Prostate gland (tissue), 2 donors: ENCODE data around the gene CFAP47.

Experiments used
- CTCF ChIP-seq, 4 experiments: fragments of 200-600 bp in 2 of 4; fragments of 450-650 bp in 2 of 4; sonication (generic) in 2 of 4; IDR thresholded peaks; 1 replicate in 3 of 4; 2 replicates in 1 of 4; pipeline ENCODE4 v1.5.1; 2016 to 2019; ENCODE audit warnings: antibody characterized with exemption in 4 of 4, mild to moderate bottlenecking in 2 of 4, moderate library complexity in 2 of 4
- POLR2A ChIP-seq: fragments of 450-650 bp; IDR thresholded peaks from one replicate; pipeline ENCODE4 v1.6.1; 2016; ENCODE audit warnings: antibody characterized with exemption, mild to moderate bottlenecking

GRCh38 chrX:36035550-36035949 is 116.0 kb downstream of the CFAP47 start:
- TF ChIP-seq POLR2A (no peak), CTCF (IDR thresholded peaks at IDR 0.05) (no peak)
